ENCODE measurements around the gene KREMEN1.

GRCh38 chr22:29060931-29061330, 11.9 kb upstream of the KREMEN1 start:
- TF ChIP-seq POLR2A (IDR thresholded peaks at IDR 0.05; ENCODE audit: low read length) = no peak
- no peak for TF ChIP-seq GATA1 (IDR thresholded peaks at IDR 0.05; ENCODE audit: low read depth, low read length)

Measured in erythroblast (primary cell).